Sigmoid colon (tissue), 7 donors: ENCODE data around the gene FCHSD2. TPM values are rescaled to one million over a fixed set of nuclear protein-coding genes. Genes with fewer than 3 reads are reported as not detected.

Experiments
- DNase-seq: peaks from one replicate; pipeline ENCODE4 v3.0.0-alpha.2; 2019
- H3K27ac ChIP-seq, 4 donors: fragments of 200-600 bp; sonication (generic); one replicate each; pipeline ENCODE4 v1.5.1; 2016 to 2019; ENCODE audit warnings: mild to moderate bottlenecking in 1 of 4
- H3K27me3 ChIP-seq, 3 donors: fragments of 200-600 bp; sonication (generic); one replicate each; pipeline ENCODE4 v1.5.1; 2019; ENCODE audit warnings: mild to moderate bottlenecking in 1 of 3
- H3K36me3 ChIP-seq, 4 donors: fragments of 200-600 bp; sonication (generic); one replicate each; pipeline ENCODE4 v1.5.1; 2016 to 2019
- H3K4me1 ChIP-seq, 4 donors: fragments of 200-600 bp; sonication (generic); one replicate each; pipeline ENCODE4 v1.5.1; 2017 to 2019
- H3K4me3 ChIP-seq, 4 donors: fragments of 200-600 bp; sonication (generic); one replicate each; pipeline ENCODE4 v1.5.1; 2017 to 2019; ENCODE audit warnings: mild to moderate bottlenecking in 2 of 4, moderate library complexity in 1 of 4
- H3K9me3 ChIP-seq, 4 donors: fragments of 200-600 bp in 3 of 4; sonication (generic) in 3 of 4; one replicate each; pipeline versions ENCODE4 v1.5.1 to v1.6.1; 2013 to 2019
- CTCF ChIP-seq, 4 experiments: fragments of 450-650 bp in 3 of 4; fragments of 200-600 bp in 1 of 4; IDR thresholded peaks; one replicate each; pipeline ENCODE4 v1.5.1; 2016 to 2019; ENCODE audit warnings: antibody characterized with exemption in 4 of 4, mild to moderate bottlenecking in 3 of 4, moderate library complexity in 2 of 4
- EP300 ChIP-seq, 4 donors: sonication (generic); formaldehyde crosslinking; IDR thresholded peaks; one replicate each; pipeline ENCODE4 v1.6.1; 2017; ENCODE audit warnings: antibody characterized with exemption in 4 of 4
- POLR2A ChIP-seq, 2 donors: fragments of 450-650 bp; IDR thresholded peaks; one replicate each; pipeline ENCODE4 v1.6.1; 2016; ENCODE audit warnings: antibody characterized with exemption in 2 of 2, mild to moderate bottlenecking in 2 of 2, moderate library complexity in 2 of 2
- POLR2AphosphoS5 ChIP-seq, 4 donors: sonication (generic); formaldehyde crosslinking; IDR thresholded peaks; one replicate each; pipeline ENCODE4 v1.6.1; 2017; ENCODE audit warnings: antibody characterized with exemption in 4 of 4
- WGBS, 2 donors: extraction: QIAGEN DNeasy Blood & Tissue Kit; methylation state at CpG; one replicate each; pipeline ENCODE4 v1.1.7; 2013; 5-methylcytosine and 5-hydroxymethylcytosine counted together
- intact Hi-C: fragments of 100-400 bp; cut with DNase I; formaldehyde crosslinking; loops from one replicate; pipeline ENCODE4 v1.15.1; 2023
- polyA plus RNA-seq, 3 donors: library from polyadenylated mRNA; stranded (reverse); fragments of 200-250 nt; gene quantifications; one replicate each; pipeline ENCODE4 v1.2.3, GENCODE V29; 2013
- total RNA-seq, 4 donors: library from RNA; depleted of rRNA; stranded (reverse); fragments of >200 nt; gene quantifications; one replicate each; pipeline ENCODE4 v1.1.0, GENCODE V29; 2016
- donor health status: healthy with polysubstance abuse.
- donor health status: Bipolar disorder and iron deficiency.
- donor health status: healthy.

FCHSD2 gene
- total and polyA plus RNA-seq, 7 donors: 6.9 to 36.3 (median 18.6) TPM

GRCh38 chr11:72831521-72832300 is 310.4 kb downstream of the FCHSD2 start:
- H3K27ac ChIP-seq: peak overlapping the region in 3 of 4 donors; percentile 8 to 71 (median 15)
- intact Hi-C loops: loop anchor here (1.0 to 5.0 kb wide), 3 partner anchors 347 to 456 kb away; no protein-coding TSS in a partner anchor
- DNase-seq: peak; percentile 93
- H3K36me3 ChIP-seq: peaks cover 0 to 4% (median 0%) of the 10 kb centered on the region in 4 donors
- no peak overlapping the region for H3K4me3 ChIP-seq
- H3K4me1 ChIP-seq: peaks cover 0 to 52% (median 24%) of the 10 kb centered on the region in 4 donors
- H3K27me3 ChIP-seq: no peaks in the 10 kb centered on the region
- TF ChIP-seq POLR2AphosphoS5 (IDR thresholded peaks at IDR 0.05) (peak in 2 of 4 donors; percentile 30 to 48), POLR2A (IDR thresholded peaks at IDR 0.05) (no peak), CTCF (IDR thresholded peaks at IDR 0.05) (peak; percentile 91 to 96 (median 95))
- WGBS, 2 donors: 58 to 62% methylated on average over 13 of the region's 13 CpGs
- no peaks in the 10 kb centered on the region for H3K9me3 ChIP-seq

GRCh38 chr11:72829884-72830533 is 312.1 kb downstream of the FCHSD2 start:
- DNase-seq: no peak
- Histone ChIP-seq H3K4me1 (peaks cover 0 to 37% (median 21%) of the 10 kb centered on the region in 4 donors), H3K4me3 (no peak overlapping the region), H3K9me3 (no peaks in the 10 kb centered on the region), H3K36me3 (peaks cover 0 to 4% (median 0%) of the 10 kb centered on the region in 4 donors), H3K27ac (no peak overlapping the region), H3K27me3 (no peaks in the 10 kb centered on the region)
- TF ChIP-seq CTCF (IDR thresholded peaks at IDR 0.05) (no peak), EP300 (IDR thresholded peaks at IDR 0.05) (no peak), POLR2A (IDR thresholded peaks at IDR 0.05) (no peak), POLR2AphosphoS5 (IDR thresholded peaks at IDR 0.05) (no peak)
- 89 to 94% methylated on average over 5 of the region's 5 CpGs for WGBS, 2 donors
- intact Hi-C loops: loop anchor here (5.0 to 10.0 kb wide), 3 partner anchors 412 to 535 kb away; no protein-coding TSS in a partner anchor

DNA sequence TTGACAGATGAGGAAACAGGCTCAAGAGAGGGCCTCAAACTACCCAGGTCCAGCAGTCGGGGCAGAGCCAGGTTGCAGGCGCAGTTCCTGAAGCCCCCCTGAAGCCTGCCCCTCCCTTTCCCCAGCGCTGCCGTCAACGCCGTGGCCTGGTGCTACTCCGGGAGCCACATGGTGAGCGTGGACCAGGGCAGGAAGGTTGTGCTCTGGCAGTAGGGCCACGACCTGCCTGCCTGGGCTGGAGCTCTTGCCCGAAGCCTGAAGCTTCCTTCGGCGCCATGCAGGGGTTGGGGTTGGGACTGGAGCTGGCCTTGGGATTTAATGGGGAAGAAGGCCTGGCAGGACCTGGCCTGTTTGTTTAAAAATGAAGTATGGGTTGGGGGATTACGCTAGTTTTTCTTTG is 312.9 kb downstream of the FCHSD2 start:
- 95% methylated on average over 13 of the region's 13 CpGs for WGBS, 2 donors
- H3K36me3 ChIP-seq: peaks cover 0 to 4% (median 0%) of the 10 kb centered on the region in 4 donors
- no peak overlapping the region for H3K4me3 ChIP-seq
- no peak for DNase-seq
- TF ChIP-seq EP300 (IDR thresholded peaks at IDR 0.05): no peak
- TF ChIP-seq POLR2A (IDR thresholded peaks at IDR 0.05): no peak
- no peak for TF ChIP-seq CTCF (IDR thresholded peaks at IDR 0.05)
- TF ChIP-seq POLR2AphosphoS5 (IDR thresholded peaks at IDR 0.05): no peak
- H3K27me3 ChIP-seq: no peaks in the 10 kb centered on the region
- intact Hi-C loops: loop anchor here (10.0 kb wide), 1 partner anchor 536 kb away; no protein-coding TSS in a partner anchor
- H3K4me1 ChIP-seq: peaks cover 0 to 29% (median 16%) of the 10 kb centered on the region in 4 donors
- no peak overlapping the region for H3K27ac ChIP-seq
- H3K9me3 ChIP-seq: no peaks in the 10 kb centered on the region

DNA sequence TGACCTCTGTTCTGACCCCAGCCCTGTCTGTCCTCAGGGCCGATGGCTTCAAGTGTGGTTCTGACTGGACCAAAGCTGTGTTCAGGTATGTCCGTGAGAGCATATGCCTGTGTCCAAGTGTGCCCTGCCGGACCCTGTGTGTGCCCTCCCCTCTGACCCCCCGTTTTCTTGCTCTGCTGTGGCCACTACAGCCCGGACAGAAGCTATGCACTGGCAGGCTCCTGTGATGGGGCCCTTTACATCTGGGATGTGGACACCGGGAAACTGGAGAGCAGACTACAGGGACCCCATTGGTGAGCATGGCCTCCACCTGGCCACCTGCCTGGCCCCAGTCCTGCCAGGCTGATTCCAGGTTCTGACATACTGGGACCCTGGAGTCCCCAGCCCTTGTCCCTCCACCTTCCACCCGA is 313.4 kb downstream of the FCHSD2 start:
- Histone ChIP-seq H3K4me3 (no peak overlapping the region), H3K36me3 (peaks cover 0 to 4% (median 0%) of the 10 kb centered on the region in 4 donors), H3K27ac (peak overlapping the region in 1 of 4 donors; percentile 18), H3K9me3 (no peaks in the 10 kb centered on the region), H3K27me3 (no peaks in the 10 kb centered on the region), H3K4me1 (peaks cover 0 to 26% (median 14%) of the 10 kb centered on the region in 4 donors)
- TF ChIP-seq POLR2AphosphoS5 (IDR thresholded peaks at IDR 0.05) (no peak), CTCF (IDR thresholded peaks at IDR 0.05) (no peak), POLR2A (IDR thresholded peaks at IDR 0.05) (no peak), EP300 (IDR thresholded peaks at IDR 0.05) (no peak)
- DNase-seq: no peak
- intact Hi-C loops: loop anchor here (10.0 kb wide), 1 partner anchor 536 kb away; no protein-coding TSS in a partner anchor
- 90 to 92% methylated on average over 7 of the region's 7 CpGs for WGBS, 2 donors
